Measurements from ENCODE around the gene FOXN1. TPM values are rescaled to one million over a fixed set of nuclear protein-coding genes. Genes with fewer than 3 reads are reported as not detected.

Gene FOXN1
- total RNA-seq, 1 donor = not detected

GRCh38 chr17:28468781-28469180 lies 37.4 kb upstream of the FOXN1 start:
- Histone ChIP-seq H3K27me3 (ENCODE audit: insufficient read depth, low read length) (peaks cover 47% of the 10 kb centered on the region), H3K4me3 (ENCODE audit: insufficient read depth, low read length) (no peak overlapping the region), H2AFZ (ENCODE audit: low read length) (no peak overlapping the region), H3K4me2 (ENCODE audit: insufficient read depth, low read length) (no peak overlapping the region), H4K20me1 (ENCODE audit: insufficient read depth, low read length) (peaks cover 2% of the 10 kb centered on the region), H3K4me1 (ENCODE audit: insufficient read depth, low read length) (peaks cover 18% of the 10 kb centered on the region), H3K27ac (ENCODE audit: low read depth, low read length) (no peak overlapping the region), H3K36me3 (ENCODE audit: insufficient read depth, low read length) (no peaks in the 10 kb centered on the region), H3K79me2 (ENCODE audit: insufficient read depth, low read length) (no peaks in the 10 kb centered on the region), H3K9me3 (ENCODE audit: low read depth, low read length) (no peaks in the 10 kb centered on the region)
- DNase-seq (ENCODE audit: insufficient read length, low spot score, missing footprints) = no peak
- no peak for TF ChIP-seq CTCF (IDR thresholded peaks at IDR 0.05; ENCODE audit: extremely low read depth, low read depth, low read length)

GRCh38 chr17:28469376-28469775 lies 36.8 kb upstream of the FOXN1 start:
- Histone ChIP-seq H3K27me3 (ENCODE audit: insufficient read depth, low read length) (peaks cover 48% of the 10 kb centered on the region), H3K4me3 (ENCODE audit: insufficient read depth, low read length) (no peak overlapping the region), H3K36me3 (ENCODE audit: insufficient read depth, low read length) (no peaks in the 10 kb centered on the region), H3K79me2 (ENCODE audit: insufficient read depth, low read length) (no peaks in the 10 kb centered on the region), H3K9me3 (ENCODE audit: low read depth, low read length) (no peaks in the 10 kb centered on the region), H2AFZ (ENCODE audit: low read length) (no peak overlapping the region), H4K20me1 (ENCODE audit: insufficient read depth, low read length) (peaks cover 2% of the 10 kb centered on the region), H3K27ac (ENCODE audit: low read depth, low read length) (no peak overlapping the region), H3K4me1 (ENCODE audit: insufficient read depth, low read length) (peaks cover 18% of the 10 kb centered on the region), H3K4me2 (ENCODE audit: insufficient read depth, low read length) (no peak overlapping the region)
- no peak for TF ChIP-seq CTCF (IDR thresholded peaks at IDR 0.05; ENCODE audit: extremely low read depth, low read depth, low read length)
- DNase-seq (ENCODE audit: insufficient read length, low spot score, missing footprints) = no peak

GRCh38 chr17:28470266-28470913 lies 35.8 kb upstream of the FOXN1 start:
- Histone ChIP-seq H3K4me2 (ENCODE audit: insufficient read depth, low read length) (no peak overlapping the region), H3K9me3 (ENCODE audit: low read depth, low read length) (no peaks in the 10 kb centered on the region), H3K79me2 (ENCODE audit: insufficient read depth, low read length) (no peaks in the 10 kb centered on the region)

More at GRCh38 chr17:28470266-28470913, 35.8 kb upstream of the FOXN1 start:
- H3K4me3 ChIP-seq (ENCODE audit: insufficient read depth, low read length) = no peak overlapping the region
- DNase-seq (ENCODE audit: insufficient read length, low spot score, missing footprints) = peak; percentile 60
- no peak overlapping the region for H2AFZ ChIP-seq (ENCODE audit: low read length)
- peaks cover 2% of the 10 kb centered on the region for H4K20me1 ChIP-seq (ENCODE audit: insufficient read depth, low read length)
- H3K4me1 ChIP-seq (ENCODE audit: insufficient read depth, low read length) = peaks cover 18% of the 10 kb centered on the region
- no peaks in the 10 kb centered on the region for H3K36me3 ChIP-seq (ENCODE audit: insufficient read depth, low read length)
- H3K27me3 ChIP-seq (ENCODE audit: insufficient read depth, low read length) = peaks cover 52% of the 10 kb centered on the region
- H3K27ac ChIP-seq (ENCODE audit: low read depth, low read length) = no peak overlapping the region
- TF ChIP-seq CTCF (IDR thresholded peaks at IDR 0.05; ENCODE audit: extremely low read depth, low read depth, low read length) = no peak
